AG09309 (cell line): Measurements from ENCODE around the gene CELSR1.

Experiments used
- DNase-seq: peaks from one replicate; pipeline ENCODE4 v3.0.0-alpha.2; 2010; ENCODE audit warnings: low read depth
- H3K4me3 ChIP-seq: 2 replicates; pipeline ENCODE4 v1.5.1; 2011; ENCODE audit warnings: mild to moderate bottlenecking, low read depth, low read length, moderate library complexity; ENCODE audit not compliant: control insufficient read depth
- TF ChIP-seq, protein P1 (sequence below): IDR thresholded peaks from 2 replicates; pipeline ENCODE4 v1.5.1; 2011; ENCODE audit warnings: mild to moderate bottlenecking, low read depth, low read length, inconsistent platforms; ENCODE audit not compliant: insufficient read depth, control insufficient read depth; ENCODE audit errors: missing control alignments

Gene CELSR1

DNA sequence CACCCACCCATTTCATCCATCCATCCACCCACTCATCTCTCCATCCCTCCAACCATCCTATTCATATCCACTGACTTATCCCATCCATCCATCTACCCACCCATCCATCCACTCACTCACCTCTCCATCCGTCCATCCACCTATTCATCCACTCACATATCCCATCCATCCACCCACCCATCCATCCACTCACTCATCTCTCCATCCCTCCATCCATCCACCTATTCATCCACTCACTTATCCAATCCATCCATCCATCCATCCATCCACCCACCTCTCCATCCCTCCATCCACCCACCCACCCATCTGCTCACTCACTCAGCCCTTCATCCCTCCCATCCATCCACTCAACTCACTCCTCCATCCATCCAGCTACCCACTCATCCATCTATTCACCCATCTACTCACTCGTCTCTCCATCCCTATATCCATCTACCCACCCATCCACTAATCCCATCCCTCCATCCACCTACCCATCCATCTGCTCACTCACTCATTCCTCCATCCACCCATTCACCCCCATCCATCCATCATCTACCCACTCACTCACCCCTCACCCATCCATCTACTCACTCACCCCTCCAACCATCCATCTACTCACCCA lies 165.7 kb downstream of the CELSR1 start:
- DNase-seq: no peak
- TF ChIP-seq, protein P1, sequence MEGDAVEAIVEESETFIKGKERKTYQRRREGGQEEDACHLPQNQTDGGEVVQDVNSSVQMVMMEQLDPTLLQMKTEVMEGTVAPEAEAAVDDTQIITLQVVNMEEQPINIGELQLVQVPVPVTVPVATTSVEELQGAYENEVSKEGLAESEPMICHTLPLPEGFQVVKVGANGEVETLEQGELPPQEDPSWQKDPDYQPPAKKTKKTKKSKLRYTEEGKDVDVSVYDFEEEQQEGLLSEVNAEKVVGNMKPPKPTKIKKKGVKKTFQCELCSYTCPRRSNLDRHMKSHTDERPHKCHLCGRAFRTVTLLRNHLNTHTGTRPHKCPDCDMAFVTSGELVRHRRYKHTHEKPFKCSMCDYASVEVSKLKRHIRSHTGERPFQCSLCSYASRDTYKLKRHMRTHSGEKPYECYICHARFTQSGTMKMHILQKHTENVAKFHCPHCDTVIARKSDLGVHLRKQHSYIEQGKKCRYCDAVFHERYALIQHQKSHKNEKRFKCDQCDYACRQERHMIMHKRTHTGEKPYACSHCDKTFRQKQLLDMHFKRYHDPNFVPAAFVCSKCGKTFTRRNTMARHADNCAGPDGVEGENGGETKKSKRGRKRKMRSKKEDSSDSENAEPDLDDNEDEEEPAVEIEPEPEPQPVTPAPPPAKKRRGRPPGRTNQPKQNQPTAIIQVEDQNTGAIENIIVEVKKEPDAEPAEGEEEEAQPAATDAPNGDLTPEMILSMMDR: no peak
- no peak overlapping the region for H3K4me3 ChIP-seq

DNA sequence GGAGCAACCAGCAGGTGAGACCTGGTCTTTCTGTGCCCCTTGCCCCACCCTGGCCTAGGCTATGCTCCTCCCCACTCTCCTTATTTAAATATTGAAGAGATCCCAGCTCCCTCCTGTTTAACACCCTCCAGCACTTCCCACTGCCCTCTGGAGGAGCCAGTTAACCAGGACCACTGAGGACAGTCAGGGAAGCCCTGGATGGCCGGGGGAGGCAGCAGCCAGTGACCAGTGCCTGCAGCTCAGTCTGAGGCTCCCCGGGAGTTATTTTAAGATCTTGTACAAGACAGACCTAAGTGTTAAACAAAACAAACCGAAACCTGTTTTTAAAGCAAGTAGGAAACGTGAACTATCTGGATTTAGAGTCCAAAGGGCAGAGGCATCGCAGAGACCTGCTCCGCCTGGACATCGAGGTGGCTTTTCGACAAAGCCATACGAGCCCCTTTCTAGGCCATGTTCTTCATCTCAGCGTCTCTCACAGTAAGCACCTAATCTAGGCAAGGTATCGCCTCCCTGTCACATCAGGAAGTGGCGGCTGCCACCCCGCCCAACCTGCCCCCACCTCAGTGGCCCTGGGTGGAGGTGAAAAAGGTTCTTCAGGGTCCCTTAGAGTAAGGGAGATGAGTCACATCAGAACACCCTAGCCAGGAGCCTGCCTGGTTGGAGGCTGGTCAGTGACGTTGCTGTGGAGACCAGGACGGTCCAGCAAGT lies 166.7 kb downstream of the CELSR1 start:
- no peak for DNase-seq
- no peak overlapping the region for H3K4me3 ChIP-seq
- TF ChIP-seq, protein P1: no peak

DNA sequence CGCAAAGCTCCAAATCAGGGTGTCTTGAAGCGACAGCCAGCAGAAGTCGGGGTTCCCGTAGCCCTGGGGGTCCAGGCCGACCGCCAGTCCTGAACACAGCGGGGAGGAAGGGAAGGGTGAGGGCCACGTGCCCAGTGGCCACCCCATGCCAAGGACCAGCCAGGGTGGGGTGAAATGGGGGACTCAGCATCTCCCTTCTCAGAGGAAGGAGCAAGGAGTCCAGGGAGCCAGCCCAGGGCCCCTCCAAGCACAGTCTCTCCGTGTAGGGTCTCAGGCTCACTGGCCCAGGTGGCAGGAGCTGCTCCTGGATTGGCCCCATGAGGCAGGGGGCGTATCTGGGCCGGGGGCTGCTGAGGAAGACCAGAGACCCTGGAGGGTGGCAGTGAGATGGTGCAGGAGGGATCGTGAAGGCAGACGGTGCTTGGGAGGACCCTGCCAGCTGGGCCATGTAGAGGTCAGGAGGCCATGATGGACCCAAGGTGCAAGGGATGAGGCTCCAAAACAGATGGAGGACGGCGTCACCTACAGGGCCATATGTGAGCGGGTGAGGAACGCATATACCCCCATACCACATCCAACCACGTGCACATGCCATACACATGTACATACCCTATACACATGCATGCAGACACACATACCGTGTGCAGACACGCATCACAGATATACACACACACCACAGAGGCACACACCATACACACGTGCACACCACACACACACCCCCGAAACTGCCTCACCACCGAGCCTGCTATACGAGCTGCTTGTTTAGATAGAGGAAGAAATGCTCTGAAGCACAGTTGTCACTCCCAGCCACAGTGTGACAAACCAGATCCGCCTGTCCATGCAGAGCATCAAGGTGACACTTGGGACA lies 167.5 kb downstream of the CELSR1 start:
- no peak for DNase-seq
- no peak overlapping the region for H3K4me3 ChIP-seq
- TF ChIP-seq, protein P1: no peak

DNA sequence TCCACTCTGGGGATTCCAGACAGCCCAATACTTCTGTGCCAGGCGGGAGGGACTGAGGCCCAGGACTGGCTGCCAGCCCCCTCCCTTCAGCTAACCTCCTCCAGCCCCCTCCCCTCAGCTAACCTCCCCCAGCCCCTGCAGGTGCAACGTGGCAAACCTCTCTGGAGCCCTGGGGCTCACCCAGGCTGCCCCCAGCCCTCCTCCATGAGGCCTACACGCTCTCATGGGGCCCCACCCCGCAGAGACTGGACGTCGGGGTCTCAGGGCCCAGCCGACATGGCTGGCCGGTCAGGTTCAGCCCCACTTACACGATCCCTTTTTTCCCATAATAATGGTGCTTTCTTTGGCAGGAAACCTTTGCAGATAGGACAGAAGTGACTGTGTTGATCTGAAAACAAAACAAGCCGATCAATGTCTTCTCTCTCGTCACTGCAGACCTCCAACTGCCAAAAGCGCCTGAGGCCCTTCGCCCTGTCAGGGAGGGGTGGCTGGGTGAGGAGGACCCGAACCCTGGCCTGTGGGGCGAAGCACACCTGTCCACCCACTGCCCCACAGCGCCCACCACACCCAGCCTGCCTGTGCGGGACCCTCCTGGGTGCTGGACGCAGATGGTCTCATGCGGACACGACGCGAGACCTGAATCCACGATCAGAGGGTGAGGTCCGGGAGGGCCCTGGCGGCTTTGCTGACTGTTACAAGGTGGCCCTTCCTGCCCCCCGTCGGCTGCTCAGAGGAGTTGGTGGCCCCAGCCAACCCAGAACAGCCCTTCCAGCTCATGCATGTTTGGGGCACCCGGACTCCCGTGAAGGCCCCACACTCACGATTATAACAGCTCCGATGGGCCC lies 168.3 kb downstream of the CELSR1 start:
- H3K4me3 ChIP-seq: no peak overlapping the region
- TF ChIP-seq, protein P1: no peak
- no peak for DNase-seq

DNA sequence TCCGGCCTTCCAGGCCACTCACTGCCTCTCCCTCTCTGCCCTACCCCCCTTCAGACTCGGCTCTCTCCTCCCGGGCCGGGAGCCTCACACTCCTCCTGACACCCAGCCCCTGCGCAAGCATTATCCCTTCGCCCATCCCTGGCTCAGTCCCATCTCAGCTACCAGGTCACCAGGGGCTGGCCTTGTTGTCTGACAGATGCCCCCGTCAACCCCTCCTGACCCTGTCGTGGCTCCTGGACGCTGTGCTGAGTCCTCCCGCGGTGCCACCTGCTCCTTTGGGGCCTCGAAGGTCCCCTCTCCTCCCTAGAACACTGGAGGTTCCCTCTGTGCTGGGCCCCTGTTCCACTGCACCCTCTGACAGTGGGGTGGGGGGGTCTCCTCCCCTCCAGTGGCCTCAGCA lies 169.0 kb downstream of the CELSR1 start:
- no peak overlapping the region for H3K4me3 ChIP-seq
- TF ChIP-seq, protein P1: no peak
- DNase-seq: no peak

DNA sequence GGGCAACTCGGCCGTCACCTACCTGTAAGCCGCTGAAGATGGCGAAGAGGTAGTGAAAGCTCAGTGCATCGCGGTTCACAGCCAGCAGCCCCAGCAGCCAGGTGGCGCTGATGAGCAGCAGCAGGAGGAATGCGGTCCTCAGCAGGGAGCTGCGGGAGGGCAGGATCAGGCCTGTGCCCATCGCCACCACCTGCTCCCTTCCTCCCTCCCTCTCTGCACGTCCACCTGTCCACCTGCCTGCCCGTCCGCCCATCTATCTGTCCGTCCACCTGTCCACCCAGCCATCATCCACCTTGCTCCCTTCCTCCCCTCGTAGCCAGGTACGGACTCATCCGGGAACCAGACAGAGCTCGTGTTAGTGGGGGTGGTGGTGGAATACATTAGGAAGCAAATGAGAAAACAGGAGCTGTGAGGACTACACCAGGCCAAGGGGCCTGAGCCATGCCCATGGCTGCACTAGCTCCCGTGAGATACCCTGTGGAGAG lies 169.7 kb downstream of the CELSR1 start:
- DNase-seq: no peak
- TF ChIP-seq, protein P1: peak; percentile 98
- no peak overlapping the region for H3K4me3 ChIP-seq
